Tibial nerve (tissue), 3 donors: ENCODE measurements around the gene ASS1.

Source experiments
- POLR2A ChIP-seq, 2 donors: fragments of 450-650 bp; IDR thresholded peaks; one replicate each; pipeline ENCODE4 v1.6.1; 2017; ENCODE audit warnings: antibody characterized with exemption in 2 of 2, mild to moderate bottlenecking in 2 of 2, moderate library complexity in 2 of 2
- TF ChIP-seq, protein P1 (sequence below), 5 experiments: fragments of 200-600 bp in 3 of 5; fragments of 450-650 bp in 2 of 5; sonication (generic) in 3 of 5; IDR thresholded peaks; one replicate each; pipeline ENCODE4 v1.5.1; 2016 to 2019; ENCODE audit warnings: antibody characterized with exemption in 5 of 5, mild to moderate bottlenecking in 3 of 5, moderate library complexity in 2 of 5

DNA sequence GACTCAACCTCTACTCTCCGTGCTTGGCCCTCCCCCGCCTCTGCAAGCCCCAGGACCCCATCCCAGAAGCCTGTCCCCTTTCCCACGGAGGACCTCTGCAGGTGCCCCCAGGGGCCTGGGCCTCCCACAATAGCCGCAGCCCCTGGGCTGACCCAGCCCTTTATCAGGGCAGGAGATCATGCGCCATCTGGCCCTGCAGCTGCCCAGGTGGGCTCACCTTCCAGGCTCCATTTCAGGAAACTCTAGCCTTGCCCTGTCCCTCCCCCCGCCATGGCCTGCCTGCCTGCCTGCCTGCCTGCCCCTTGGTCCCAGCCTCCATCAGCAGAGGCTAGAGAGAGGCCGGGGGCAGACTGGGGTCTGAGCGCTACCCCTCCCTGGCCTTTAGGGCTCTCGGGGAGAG, 48.7 kb downstream of the ASS1 start:
- TF ChIP-seq, protein P1, sequence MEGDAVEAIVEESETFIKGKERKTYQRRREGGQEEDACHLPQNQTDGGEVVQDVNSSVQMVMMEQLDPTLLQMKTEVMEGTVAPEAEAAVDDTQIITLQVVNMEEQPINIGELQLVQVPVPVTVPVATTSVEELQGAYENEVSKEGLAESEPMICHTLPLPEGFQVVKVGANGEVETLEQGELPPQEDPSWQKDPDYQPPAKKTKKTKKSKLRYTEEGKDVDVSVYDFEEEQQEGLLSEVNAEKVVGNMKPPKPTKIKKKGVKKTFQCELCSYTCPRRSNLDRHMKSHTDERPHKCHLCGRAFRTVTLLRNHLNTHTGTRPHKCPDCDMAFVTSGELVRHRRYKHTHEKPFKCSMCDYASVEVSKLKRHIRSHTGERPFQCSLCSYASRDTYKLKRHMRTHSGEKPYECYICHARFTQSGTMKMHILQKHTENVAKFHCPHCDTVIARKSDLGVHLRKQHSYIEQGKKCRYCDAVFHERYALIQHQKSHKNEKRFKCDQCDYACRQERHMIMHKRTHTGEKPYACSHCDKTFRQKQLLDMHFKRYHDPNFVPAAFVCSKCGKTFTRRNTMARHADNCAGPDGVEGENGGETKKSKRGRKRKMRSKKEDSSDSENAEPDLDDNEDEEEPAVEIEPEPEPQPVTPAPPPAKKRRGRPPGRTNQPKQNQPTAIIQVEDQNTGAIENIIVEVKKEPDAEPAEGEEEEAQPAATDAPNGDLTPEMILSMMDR (IDR thresholded peaks at IDR 0.05): no peak
- TF ChIP-seq POLR2A (IDR thresholded peaks at IDR 0.05): no peak
